HEK293 (cell line): Measurements from ENCODE around the gene PSMG2.

Source experiments
- GLIS1 ChIP-seq: fragments of 450-650 bp; formaldehyde crosslinking; IDR thresholded peaks from 2 replicates; pipeline ENCODE4 v1.5.1; 2016; ENCODE audit warnings: missing biosample characterization, missing genetic modification characterization
- KLF10 ChIP-seq: fragments of 450-650 bp; IDR thresholded peaks from 2 replicates; pipeline ENCODE4 v1.5.1; 2018; ENCODE audit warnings: missing biosample characterization, mild to moderate bottlenecking, missing genetic modification characterization
- KLF9 ChIP-seq: fragments of 450-650 bp; formaldehyde crosslinking; IDR thresholded peaks from 2 replicates; pipeline ENCODE4 v1.5.1; 2016; ENCODE audit warnings: missing biosample characterization, missing genetic modification characterization, low read depth
- SP2 ChIP-seq: fragments of 450-650 bp; formaldehyde crosslinking; IDR thresholded peaks from 2 replicates; pipeline ENCODE4 v1.5.1; 2016; ENCODE audit warnings: missing biosample characterization, missing genetic modification characterization
- ZBTB21 ChIP-seq: fragments of 450-650 bp; formaldehyde crosslinking; IDR thresholded peaks from 2 replicates; pipeline ENCODE4 v1.5.1; 2017; ENCODE audit warnings: missing biosample characterization, missing genetic modification characterization
- ZNF19 ChIP-seq: fragments of 450-650 bp; formaldehyde crosslinking; IDR thresholded peaks from 2 replicates; pipeline ENCODE4; 2016; ENCODE audit warnings: missing biosample characterization, missing genetic modification characterization, low read depth
- ZNF211 ChIP-seq: fragments of 450-650 bp; formaldehyde crosslinking; IDR thresholded peaks from 2 replicates; pipeline ENCODE4 v1.5.1; 2016; ENCODE audit warnings: low read depth, missing biosample characterization, missing genetic modification characterization
- ZNF404 ChIP-seq: fragments of 450-650 bp; formaldehyde crosslinking; IDR thresholded peaks from 2 replicates; pipeline ENCODE4 v1.5.1; 2017; ENCODE audit warnings: missing biosample characterization, missing genetic modification characterization
- ZNF560 ChIP-seq: fragments of 450-650 bp; formaldehyde crosslinking; IDR thresholded peaks from 2 replicates; pipeline ENCODE4 v1.5.1; 2017; ENCODE audit warnings: missing biosample characterization, missing genetic modification characterization, borderline replicate concordance
- ZNF623 ChIP-seq: fragments of 450-650 bp; formaldehyde crosslinking; IDR thresholded peaks from 2 replicates; pipeline ENCODE4 v1.5.1; 2016; ENCODE audit warnings: missing biosample characterization, missing genetic modification characterization
- ZNF645 ChIP-seq: fragments of 450-650 bp; formaldehyde crosslinking; IDR thresholded peaks from 2 replicates; pipeline ENCODE4; 2016; ENCODE audit warnings: missing biosample characterization, missing genetic modification characterization
- ZNF692 ChIP-seq: fragments of 450-650 bp; formaldehyde crosslinking; IDR thresholded peaks from 2 replicates; pipeline ENCODE4 v1.5.1; 2016; ENCODE audit warnings: missing biosample characterization, missing genetic modification characterization
- ZNF792 ChIP-seq: fragments of 450-650 bp; formaldehyde crosslinking; IDR thresholded peaks from 2 replicates; pipeline ENCODE4 v1.5.1; 2016; ENCODE audit warnings: missing biosample characterization, missing genetic modification characterization
- TF ChIP-seq, protein P1 (sequence below): fragments of 450-650 bp; formaldehyde crosslinking; conservative IDR thresholded peaks from 2 replicates; pipeline ENCODE4 v1.5.1; 2016; ENCODE audit warnings: low read depth, missing biosample characterization, missing genetic modification characterization
- TF ChIP-seq, protein P2 (sequence below): fragments of 450-650 bp; IDR thresholded peaks from 2 replicates; pipeline ENCODE4 v1.5.1; 2018; ENCODE audit warnings: missing biosample characterization, mild to moderate bottlenecking, missing genetic modification characterization
- TF ChIP-seq, protein P3 (sequence below): IDR thresholded peaks from 2 replicates; pipeline ENCODE4 v1.6.1; 2011; ENCODE audit warnings: mild to moderate bottlenecking, low read depth, low read length, borderline replicate concordance
- TF ChIP-seq, protein P4 (sequence below): fragments of 450-650 bp; formaldehyde crosslinking; IDR thresholded peaks from 2 replicates; pipeline ENCODE4 v1.5.1; 2016; ENCODE audit warnings: missing biosample characterization, missing genetic modification characterization
- TF ChIP-seq, protein P5 (sequence below): sonication (generic); formaldehyde crosslinking; IDR thresholded peaks from 2 replicates; pipeline ENCODE4 v1.8.1; 2022; ENCODE audit warnings: mild to moderate bottlenecking, moderate library complexity, missing genetic modification reagents
- TF ChIP-seq, protein P6 (sequence below): fragments of 450-650 bp; formaldehyde crosslinking; optimal IDR thresholded peaks from 2 replicates; pipeline ENCODE3; 2016; ENCODE audit warnings: missing biosample characterization, mild to moderate bottlenecking, missing genetic modification characterization
- TF ChIP-seq, protein P7 (sequence below): fragments of 450-650 bp; formaldehyde crosslinking; IDR thresholded peaks from 2 replicates; pipeline ENCODE4 v1.5.1; 2016; ENCODE audit warnings: missing biosample characterization, missing genetic modification characterization

Gene PSMG2

GRCh38 chr18:12656938-12657683, 45.7 kb upstream of the PSMG2 start (continued):
- TF ChIP-seq, protein P1, sequence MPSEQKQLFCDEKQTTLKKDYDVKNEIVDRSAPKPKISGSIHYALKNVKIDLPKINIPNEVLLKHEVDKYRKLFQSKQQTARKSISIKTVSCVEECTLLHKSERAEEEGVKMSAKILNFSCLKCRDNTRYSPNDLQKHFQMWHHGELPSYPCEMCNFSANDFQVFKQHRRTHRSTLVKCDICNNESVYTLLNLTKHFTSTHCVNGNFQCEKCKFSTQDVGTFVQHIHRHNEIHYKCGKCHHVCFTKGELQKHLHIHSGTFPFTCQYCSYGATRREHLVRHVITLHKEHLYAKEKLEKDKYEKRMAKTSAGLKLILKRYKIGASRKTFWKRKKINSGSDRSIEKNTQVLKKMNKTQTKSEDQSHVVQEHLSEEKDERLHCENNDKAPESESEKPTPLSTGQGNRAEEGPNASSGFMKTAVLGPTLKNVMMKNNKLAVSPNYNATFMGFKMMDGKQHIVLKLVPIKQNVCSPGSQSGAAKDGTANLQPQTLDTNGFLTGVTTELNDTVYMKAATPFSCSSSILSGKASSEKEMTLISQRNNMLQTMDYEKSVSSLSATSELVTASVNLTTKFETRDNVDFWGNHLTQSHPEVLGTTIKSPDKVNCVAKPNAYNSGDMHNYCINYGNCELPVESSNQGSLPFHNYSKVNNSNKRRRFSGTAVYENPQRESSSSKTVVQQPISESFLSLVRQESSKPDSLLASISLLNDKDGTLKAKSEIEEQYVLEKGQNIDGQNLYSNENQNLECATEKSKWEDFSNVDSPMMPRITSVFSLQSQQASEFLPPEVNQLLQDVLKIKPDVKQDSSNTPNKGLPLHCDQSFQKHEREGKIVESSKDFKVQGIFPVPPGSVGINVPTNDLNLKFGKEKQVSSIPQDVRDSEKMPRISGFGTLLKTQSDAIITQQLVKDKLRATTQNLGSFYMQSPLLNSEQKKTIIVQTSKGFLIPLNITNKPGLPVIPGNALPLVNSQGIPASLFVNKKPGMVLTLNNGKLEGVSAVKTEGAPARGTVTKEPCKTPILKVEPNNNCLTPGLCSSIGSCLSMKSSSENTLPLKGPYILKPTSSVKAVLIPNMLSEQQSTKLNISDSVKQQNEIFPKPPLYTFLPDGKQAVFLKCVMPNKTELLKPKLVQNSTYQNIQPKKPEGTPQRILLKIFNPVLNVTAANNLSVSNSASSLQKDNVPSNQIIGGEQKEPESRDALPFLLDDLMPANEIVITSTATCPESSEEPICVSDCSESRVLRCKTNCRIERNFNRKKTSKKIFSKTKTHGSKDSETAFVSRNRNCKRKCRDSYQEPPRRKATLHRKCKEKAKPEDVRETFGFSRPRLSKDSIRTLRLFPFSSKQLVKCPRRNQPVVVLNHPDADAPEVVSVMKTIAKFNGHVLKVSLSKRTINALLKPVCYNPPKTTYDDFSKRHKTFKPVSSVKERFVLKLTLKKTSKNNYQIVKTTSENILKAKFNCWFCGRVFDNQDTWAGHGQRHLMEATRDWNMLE = no peak
- no peak for TF ChIP-seq ZNF19 (tag by site-specific recombination)
- TF ChIP-seq ZNF792 (tag by site-specific recombination) = no peak
- no peak for TF ChIP-seq KLF9 (tag by site-specific recombination)
- no peak for TF ChIP-seq ZNF623 (tag by site-specific recombination)
- no peak for TF ChIP-seq ZNF560 (tag by site-specific recombination)
- TF ChIP-seq SP2 (tag by site-specific recombination) = no peak
- TF ChIP-seq, protein P2, sequence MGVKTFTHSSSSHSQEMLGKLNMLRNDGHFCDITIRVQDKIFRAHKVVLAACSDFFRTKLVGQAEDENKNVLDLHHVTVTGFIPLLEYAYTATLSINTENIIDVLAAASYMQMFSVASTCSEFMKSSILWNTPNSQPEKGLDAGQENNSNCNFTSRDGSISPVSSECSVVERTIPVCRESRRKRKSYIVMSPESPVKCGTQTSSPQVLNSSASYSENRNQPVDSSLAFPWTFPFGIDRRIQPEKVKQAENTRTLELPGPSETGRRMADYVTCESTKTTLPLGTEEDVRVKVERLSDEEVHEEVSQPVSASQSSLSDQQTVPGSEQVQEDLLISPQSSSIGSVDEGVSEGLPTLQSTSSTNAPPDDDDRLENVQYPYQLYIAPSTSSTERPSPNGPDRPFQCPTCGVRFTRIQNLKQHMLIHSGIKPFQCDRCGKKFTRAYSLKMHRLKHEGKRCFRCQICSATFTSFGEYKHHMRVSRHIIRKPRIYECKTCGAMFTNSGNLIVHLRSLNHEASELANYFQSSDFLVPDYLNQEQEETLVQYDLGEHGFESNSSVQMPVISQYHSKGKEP (tag by site-specific recombination) = no peak
- 0 out of 2 replicates have a peak, but pooled peaks have one; percentile 29 for TF ChIP-seq GLIS1 (tag by site-specific recombination)
- TF ChIP-seq ZNF645 (tag by site-specific recombination) = no peak
- TF ChIP-seq KLF10 (tag by site-specific recombination) = no peak
- TF ChIP-seq, protein P3, sequence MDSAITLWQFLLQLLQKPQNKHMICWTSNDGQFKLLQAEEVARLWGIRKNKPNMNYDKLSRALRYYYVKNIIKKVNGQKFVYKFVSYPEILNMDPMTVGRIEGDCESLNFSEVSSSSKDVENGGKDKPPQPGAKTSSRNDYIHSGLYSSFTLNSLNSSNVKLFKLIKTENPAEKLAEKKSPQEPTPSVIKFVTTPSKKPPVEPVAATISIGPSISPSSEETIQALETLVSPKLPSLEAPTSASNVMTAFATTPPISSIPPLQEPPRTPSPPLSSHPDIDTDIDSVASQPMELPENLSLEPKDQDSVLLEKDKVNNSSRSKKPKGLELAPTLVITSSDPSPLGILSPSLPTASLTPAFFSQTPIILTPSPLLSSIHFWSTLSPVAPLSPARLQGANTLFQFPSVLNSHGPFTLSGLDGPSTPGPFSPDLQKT = no peak
- TF ChIP-seq ZNF211 (tag by site-specific recombination) = no peak
- TF ChIP-seq, protein P4, sequence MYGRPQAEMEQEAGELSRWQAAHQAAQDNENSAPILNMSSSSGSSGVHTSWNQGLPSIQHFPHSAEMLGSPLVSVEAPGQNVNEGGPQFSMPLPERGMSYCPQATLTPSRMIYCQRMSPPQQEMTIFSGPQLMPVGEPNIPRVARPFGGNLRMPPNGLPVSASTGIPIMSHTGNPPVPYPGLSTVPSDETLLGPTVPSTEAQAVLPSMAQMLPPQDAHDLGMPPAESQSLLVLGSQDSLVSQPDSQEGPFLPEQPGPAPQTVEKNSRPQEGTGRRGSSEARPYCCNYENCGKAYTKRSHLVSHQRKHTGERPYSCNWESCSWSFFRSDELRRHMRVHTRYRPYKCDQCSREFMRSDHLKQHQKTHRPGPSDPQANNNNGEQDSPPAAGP (tag by site-specific recombination) = no peak
- TF ChIP-seq, protein P5, sequence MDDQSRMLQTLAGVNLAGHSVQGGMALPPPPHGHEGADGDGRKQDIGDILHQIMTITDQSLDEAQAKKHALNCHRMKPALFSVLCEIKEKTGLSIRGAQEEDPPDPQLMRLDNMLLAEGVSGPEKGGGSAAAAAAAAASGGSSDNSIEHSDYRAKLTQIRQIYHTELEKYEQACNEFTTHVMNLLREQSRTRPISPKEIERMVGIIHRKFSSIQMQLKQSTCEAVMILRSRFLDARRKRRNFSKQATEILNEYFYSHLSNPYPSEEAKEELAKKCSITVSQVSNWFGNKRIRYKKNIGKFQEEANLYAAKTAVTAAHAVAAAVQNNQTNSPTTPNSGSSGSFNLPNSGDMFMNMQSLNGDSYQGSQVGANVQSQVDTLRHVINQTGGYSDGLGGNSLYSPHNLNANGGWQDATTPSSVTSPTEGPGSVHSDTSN (CRISPR knock-in tag) = no peak
- TF ChIP-seq ZNF692 (tag by site-specific recombination) = peak; percentile 38; the same call in 1 of the 2 replicates
- TF ChIP-seq, protein P6, sequence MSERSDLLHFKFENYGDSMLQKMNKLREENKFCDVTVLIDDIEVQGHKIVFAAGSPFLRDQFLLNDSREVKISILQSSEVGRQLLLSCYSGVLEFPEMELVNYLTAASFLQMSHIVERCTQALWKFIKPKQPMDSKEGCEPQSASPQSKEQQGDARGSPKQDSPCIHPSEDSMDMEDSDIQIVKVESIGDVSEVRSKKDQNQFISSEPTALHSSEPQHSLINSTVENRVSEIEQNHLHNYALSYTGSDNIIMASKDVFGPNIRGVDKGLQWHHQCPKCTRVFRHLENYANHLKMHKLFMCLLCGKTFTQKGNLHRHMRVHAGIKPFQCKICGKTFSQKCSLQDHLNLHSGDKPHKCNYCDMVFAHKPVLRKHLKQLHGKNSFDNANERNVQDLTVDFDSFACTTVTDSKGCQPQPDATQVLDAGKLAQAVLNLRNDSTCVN (tag by site-specific recombination) = peak; percentile 76
- no peak for TF ChIP-seq ZNF404 (tag by site-specific recombination)
- no peak; the same call in 1 of the 2 replicates for TF ChIP-seq ZBTB21 (tag by site-specific recombination)
- TF ChIP-seq, protein P7, sequence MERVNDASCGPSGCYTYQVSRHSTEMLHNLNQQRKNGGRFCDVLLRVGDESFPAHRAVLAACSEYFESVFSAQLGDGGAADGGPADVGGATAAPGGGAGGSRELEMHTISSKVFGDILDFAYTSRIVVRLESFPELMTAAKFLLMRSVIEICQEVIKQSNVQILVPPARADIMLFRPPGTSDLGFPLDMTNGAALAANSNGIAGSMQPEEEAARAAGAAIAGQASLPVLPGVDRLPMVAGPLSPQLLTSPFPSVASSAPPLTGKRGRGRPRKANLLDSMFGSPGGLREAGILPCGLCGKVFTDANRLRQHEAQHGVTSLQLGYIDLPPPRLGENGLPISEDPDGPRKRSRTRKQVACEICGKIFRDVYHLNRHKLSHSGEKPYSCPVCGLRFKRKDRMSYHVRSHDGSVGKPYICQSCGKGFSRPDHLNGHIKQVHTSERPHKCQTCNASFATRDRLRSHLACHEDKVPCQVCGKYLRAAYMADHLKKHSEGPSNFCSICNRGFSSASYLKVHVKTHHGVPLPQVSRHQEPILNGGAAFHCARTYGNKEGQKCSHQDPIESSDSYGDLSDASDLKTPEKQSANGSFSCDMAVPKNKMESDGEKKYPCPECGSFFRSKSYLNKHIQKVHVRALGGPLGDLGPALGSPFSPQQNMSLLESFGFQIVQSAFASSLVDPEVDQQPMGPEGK (tag by site-specific recombination) = peak; percentile 43; the same call in 1 of the 2 replicates
